22Rv1 (cell line): ENCODE results near the gene HLA-DRA.

Experiments used
- ZFX ChIP-seq: fragments of 450-650 bp; IDR thresholded peaks from 2 replicates; pipeline ENCODE4 v1.6.1; 2017; ENCODE audit warnings: antibody characterized with exemption, borderline replicate concordance
- TF ChIP-seq, protein P1 (sequence below): fragments of 450-650 bp; IDR thresholded peaks from 2 replicates; pipeline ENCODE4 v1.5.1; 2017; ENCODE audit warnings: mild to moderate bottlenecking

DNA sequence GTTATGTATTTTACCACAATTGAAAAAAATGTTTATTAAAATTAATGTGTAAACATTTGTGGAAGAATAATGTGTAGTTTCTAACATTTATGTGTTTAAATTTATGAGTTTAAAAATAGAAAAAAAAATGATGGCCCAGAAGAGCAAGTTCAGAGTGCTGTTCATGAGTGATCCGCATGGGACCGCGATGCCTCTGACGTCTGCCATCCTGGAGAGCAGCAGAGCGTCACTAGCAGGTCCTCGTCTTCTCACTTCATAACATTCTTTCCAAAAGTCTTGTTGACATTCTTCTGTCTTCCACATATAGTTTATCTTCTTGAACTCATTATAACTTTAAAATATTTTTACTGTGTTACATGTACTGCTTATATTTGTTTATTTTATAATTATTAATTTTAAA, 48.2 kb upstream of the HLA-DRA start:
- TF ChIP-seq, protein P1, sequence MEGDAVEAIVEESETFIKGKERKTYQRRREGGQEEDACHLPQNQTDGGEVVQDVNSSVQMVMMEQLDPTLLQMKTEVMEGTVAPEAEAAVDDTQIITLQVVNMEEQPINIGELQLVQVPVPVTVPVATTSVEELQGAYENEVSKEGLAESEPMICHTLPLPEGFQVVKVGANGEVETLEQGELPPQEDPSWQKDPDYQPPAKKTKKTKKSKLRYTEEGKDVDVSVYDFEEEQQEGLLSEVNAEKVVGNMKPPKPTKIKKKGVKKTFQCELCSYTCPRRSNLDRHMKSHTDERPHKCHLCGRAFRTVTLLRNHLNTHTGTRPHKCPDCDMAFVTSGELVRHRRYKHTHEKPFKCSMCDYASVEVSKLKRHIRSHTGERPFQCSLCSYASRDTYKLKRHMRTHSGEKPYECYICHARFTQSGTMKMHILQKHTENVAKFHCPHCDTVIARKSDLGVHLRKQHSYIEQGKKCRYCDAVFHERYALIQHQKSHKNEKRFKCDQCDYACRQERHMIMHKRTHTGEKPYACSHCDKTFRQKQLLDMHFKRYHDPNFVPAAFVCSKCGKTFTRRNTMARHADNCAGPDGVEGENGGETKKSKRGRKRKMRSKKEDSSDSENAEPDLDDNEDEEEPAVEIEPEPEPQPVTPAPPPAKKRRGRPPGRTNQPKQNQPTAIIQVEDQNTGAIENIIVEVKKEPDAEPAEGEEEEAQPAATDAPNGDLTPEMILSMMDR, result no peak
- no peak for TF ChIP-seq ZFX
